Tibial nerve (tissue), 4 donors: ENCODE data around the gene KSR2.

ENCODE experiments used
- CTCF ChIP-seq, 5 experiments: fragments of 200-600 bp in 3 of 5; fragments of 450-650 bp in 2 of 5; sonication (generic) in 3 of 5; IDR thresholded peaks; one replicate each; pipeline ENCODE4 v1.5.1; 2016 to 2019; ENCODE audit warnings: antibody characterized with exemption in 5 of 5, mild to moderate bottlenecking in 3 of 5, moderate library complexity in 2 of 5
- EP300 ChIP-seq, 2 donors: sonication (generic); formaldehyde crosslinking; IDR thresholded peaks; one replicate each; pipeline ENCODE4 v1.6.1; 2017; ENCODE audit warnings: antibody characterized with exemption in 2 of 2, mild to moderate bottlenecking in 1 of 2
- POLR2A ChIP-seq, 2 donors: fragments of 450-650 bp; IDR thresholded peaks; one replicate each; pipeline ENCODE4 v1.6.1; 2017; ENCODE audit warnings: antibody characterized with exemption in 2 of 2, mild to moderate bottlenecking in 2 of 2, moderate library complexity in 2 of 2

- no peak for TF ChIP-seq CTCF (IDR thresholded peaks at IDR 0.05)
- TF ChIP-seq POLR2A (IDR thresholded peaks at IDR 0.05), result no peak
- TF ChIP-seq EP300 (IDR thresholded peaks at IDR 0.05), result no peak
These were observed 101.4 kb downstream of the KSR2 start for GRCh38 chr12:117867348-117867747.
